HuH-7 (cell line): ENCODE results near the gene INPP4B.

Source experiments
- DNase-seq: peaks from one replicate; pipeline ENCODE4 v3.0.0; 2011; ENCODE audit warnings: low spot score

INPP4B gene

DNA sequence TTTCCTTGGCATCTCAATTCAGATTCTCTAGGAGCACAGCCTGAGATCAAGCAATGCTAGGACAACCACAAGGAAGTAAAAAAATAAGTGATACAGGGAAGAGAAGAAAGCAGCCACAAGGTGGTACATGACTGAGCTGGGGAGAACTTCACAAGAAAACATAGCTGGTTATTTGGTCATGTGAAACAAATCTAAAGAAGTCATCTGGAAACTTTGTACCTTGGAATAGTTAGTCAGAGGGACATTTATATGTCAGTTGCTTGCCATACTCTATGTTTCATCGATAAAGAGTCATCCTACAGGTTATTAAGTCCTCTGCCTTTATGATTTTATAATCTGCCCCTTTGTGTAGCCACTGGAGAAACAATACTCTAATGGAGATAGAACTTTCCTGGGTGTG lies 634.7 kb downstream of the INPP4B start:
- DNase-seq: no peak

DNA sequence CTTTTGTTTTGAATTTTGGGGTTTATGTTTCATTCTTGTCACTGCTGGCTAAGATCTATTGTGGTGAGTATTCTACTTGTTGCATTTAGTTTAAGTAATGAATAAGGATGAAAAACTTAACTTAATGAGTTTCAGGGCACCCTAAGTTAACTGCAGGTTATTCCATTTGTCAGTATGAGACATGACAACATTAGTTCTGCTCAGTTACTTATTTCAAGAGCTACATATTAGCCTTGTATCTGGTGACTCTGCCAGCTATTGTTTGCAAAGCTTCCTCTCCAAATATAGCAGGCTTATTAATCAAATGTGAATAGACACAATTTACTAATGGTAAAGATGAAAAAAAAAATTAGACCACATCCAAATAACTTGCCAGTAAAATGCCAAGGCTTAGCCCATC lies 642.6 kb downstream of the INPP4B start:
- DNase-seq: no peak

GRCh38 chr4:142202404-142203332 lies 643.4 kb downstream of the INPP4B start:
- no peak for DNase-seq

GRCh38 chr4:142201041-142201440 lies 645.1 kb downstream of the INPP4B start:
- no peak for DNase-seq

GRCh38 chr4:142194905-142195304 lies 651.2 kb downstream of the INPP4B start:
- no peak for DNase-seq

DNA sequence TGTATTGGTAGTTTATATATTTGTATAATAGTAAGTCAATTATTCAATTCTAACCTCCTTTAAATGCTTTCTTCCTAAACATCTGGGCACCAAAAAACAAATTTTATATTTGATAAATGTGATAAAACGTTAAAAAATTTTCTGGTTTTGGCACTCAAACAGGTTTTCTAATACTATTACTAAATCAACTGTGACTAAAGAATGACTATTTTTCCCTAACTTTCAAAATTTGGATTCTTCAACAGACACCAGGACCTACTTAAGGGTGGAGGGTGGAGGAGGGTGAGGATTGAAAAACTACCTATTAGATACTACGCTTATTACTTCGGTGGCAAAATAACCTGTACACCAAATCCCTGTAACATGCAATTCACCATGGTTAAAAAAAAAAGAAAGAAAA lies 654.2 kb downstream of the INPP4B start:
- no peak for DNase-seq

DNA sequence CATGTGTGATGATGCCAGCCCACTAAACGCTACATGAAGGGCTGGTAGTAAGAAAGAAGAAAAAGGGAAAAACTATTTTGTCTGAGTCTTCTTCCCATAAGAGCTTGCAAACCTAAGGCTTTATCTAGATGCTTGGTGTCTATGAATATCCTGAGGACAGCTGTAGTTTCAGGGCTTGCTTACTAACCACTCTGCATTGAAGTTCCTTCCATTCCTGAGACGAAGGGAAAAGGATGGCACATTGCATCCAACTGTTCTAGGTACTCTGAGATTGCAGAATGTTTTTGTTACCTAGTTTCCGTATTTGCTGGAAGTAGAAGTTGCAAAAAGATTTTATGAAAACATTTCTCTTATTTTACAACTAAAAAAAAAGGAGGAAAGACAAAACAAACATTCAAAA lies 665.1 kb downstream of the INPP4B start:
- DNase-seq: no peak

GRCh38 chr4:142169216-142169615 lies 676.9 kb downstream of the INPP4B start:
- no peak for DNase-seq

- DNase-seq: no peak
These were observed 677.9 kb downstream of the INPP4B start for GRCh38 chr4:142168181-142168580.

GRCh38 chr4:142164767-142165500 lies 681.2 kb downstream of the INPP4B start:
- no peak for DNase-seq

- no peak for DNase-seq
These were observed 685.0 kb downstream of the INPP4B start for GRCh38 chr4:142161086-142161485.

DNA sequence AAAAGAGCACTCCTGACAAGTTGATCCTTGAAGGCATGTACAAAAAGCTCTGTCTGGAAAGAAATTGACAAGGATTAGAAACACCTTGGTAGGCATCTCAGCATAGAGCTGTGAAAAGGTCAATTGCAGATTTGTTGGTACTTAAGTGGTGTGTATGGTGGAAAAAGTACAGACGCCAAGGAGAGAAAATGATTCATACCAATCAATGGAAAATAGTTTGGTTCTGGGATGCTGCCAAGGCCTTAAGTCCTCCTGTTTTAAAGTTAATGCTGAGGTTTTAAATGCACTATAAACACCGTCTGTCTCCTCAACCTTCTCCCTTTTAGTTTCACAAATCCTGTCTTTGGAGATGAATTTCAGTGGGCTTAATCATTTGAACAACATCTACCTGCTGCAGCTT lies 685.6 kb downstream of the INPP4B start:
- no peak for DNase-seq

DNA sequence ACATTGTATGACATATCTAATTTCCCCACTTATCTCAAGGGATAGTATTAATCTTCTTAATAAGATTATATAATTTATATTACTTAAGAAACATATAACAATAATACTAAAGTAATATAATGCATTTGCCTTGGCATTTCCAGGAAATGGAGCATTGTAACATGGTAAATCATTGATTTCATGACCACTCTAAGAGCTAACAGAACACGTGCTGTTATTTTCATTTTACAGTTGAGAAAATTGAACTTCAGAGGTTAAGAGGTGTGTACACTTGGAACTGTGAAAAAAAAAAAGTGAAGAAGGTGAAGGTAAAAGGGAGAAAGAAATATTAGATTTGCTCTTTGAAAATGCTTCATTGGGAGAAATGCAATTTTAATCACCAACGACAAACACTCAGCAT lies 687.1 kb downstream of the INPP4B start:
- DNase-seq: no peak

DNA sequence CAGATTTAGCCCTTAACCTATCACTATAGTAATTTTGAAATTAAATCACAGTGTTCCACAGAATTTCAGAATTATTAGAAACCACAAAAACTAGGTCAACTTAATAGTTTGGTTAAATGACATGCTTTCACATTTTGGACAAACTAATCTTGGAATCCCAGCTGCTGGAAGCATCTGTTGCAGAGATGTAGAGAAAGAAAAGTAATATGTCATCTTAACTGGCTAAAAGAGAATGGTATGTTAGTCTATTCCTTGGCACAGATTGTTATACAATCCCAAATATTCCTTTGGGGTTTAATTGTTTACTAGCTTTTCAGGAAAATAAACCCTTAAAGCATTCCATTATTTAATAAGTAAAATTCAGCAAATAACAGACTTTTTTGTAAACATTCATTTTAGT lies 689.8 kb downstream of the INPP4B start:
- DNase-seq: no peak

GRCh38 chr4:142155347-142155746 lies 690.8 kb downstream of the INPP4B start:
- DNase-seq: no peak

- no peak for DNase-seq
These were observed 695.6 kb downstream of the INPP4B start for GRCh38 chr4:142150483-142150882.

- no peak for DNase-seq
These were observed 701.3 kb downstream of the INPP4B start for GRCh38 chr4:142144813-142145212.

GRCh38 chr4:142142366-142143054 lies 703.6 kb downstream of the INPP4B start:
- DNase-seq: no peak

DNA sequence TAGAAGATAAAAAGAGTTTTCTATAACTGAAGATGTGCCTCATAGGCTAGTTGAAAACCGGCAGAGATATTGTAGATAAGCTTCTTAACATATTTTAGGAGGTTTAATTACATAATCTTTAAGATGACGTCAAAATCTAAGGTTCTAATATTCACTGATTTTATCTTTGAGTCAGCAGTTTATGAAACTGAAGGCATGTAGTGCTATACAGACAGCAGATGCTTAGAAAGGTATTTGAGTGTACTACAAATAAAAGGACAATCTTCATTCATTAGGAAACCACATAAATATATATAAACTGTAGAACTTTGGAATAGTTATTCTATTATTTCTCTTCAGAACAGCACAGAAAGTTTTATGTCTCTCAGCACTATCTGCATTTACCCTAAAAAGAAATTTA lies 704.9 kb downstream of the INPP4B start:
- no peak for DNase-seq

GRCh38 chr4:142130666-142131065 lies 715.4 kb downstream of the INPP4B start:
- no peak for DNase-seq

DNA sequence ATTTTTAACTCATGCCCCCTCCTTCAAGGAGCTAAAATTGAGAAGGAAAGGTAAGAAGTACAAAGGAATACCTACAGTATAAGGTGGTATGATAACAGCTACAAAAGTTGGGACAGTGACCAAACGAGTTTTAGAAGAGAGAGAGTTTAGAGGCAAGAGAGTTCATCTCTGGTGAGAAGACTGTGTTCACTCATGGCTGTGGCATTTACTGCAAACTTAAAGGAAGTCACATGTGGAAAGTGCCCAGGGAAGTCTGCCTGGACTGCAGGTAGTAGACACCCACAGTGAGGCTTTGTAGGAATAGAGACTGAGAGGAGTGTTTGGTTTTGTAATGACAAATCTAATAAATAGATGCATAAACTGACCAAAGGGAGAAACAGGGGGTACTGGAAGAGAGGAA lies 716.2 kb downstream of the INPP4B start:
- no peak for DNase-seq

DNA sequence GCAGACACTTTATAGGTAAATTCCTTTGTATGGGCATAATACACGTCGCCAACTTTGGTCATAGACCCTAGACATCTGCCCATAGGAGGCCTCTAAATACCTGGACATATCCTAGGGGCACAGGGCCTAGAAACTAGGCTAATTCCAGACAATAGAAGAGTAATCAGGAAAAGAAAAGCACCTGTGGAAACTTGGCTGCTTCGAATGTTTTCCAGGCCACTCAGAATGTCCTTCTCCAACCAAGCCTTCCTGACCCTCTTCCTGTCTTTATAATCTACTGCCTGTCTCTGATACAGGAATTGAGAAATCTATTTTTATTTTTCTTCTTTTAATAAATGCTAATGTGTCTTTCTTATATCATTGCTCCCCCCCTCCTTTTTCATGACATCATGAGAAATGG lies 716.6 kb downstream of the INPP4B start:
- no peak for DNase-seq

DNA sequence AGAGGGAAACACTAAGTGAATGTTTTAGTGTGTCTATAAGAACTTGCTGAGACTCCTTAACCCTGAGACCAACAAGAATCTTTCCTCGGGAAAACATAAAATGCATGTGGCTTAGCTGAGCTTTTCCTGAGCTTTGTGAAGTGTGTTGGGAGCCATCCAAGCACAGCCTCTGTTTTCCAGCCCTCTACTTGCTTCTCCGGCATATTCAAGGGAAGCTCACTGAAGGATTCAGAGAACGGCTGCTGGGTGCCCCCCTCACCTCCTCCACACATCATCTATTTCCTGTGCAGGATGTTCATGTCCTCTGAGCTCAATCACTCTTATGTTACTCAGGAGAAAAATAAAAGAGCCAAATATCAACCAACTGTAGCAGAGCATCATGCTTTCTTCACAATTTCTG lies 717.6 kb downstream of the INPP4B start:
- no peak for DNase-seq
